Suppressor macrophage treated with lipopolysaccharide for 1 hour (primary cell): ENCODE results near the gene SPIRE1.

Experiments
- DNase-seq, 3 donors: peaks; one replicate each; pipeline ENCODE4 v3.0.0-alpha.2; 2020 to 2022

The SPIRE1 gene

DNA sequence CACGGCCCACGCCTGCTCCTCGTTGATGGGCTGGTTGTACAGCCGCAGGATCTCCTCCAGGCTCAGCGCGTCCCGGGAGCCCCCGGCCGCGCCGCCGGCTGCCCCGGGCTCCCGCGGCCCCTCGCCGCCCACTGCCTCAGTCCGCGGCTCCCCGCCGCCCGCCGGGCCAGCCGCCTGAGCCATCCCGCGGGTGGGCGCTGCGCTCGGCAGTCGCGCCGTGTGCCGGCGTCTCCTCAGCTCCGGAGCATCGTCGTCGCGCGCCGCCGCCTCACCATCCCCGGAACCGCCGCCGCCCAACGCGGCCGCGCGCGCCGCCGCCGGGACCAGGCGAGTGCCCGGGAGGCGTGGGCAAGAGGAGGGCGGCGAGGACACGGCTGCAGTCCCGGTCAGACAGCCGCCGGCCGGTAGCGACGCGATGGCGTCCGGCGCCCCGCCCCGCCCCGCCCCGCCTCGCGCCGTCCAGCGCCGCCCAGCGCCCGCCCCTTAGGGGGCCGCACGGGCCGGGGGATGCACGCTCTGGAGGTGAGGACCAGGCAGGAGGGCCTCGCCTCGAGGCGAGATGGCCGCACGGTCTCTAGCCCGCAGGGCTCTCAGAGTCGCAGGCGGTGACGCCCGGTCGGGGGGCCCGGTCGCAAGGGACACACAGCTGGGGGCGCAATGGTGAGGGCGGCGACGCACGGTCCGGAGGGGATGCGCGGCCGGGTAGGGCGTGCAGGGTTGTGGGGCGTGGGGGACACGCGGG lies at the start of gene SPIRE1:
Gene SPIRE1, minus strand, starts transcription at position 424 of the 742 bp plus-strand sequence. Its CDS starts 241 bp downstream, at position 183.
- DNase-seq: peak; percentile 80 to 91 (median 81)

DNA sequence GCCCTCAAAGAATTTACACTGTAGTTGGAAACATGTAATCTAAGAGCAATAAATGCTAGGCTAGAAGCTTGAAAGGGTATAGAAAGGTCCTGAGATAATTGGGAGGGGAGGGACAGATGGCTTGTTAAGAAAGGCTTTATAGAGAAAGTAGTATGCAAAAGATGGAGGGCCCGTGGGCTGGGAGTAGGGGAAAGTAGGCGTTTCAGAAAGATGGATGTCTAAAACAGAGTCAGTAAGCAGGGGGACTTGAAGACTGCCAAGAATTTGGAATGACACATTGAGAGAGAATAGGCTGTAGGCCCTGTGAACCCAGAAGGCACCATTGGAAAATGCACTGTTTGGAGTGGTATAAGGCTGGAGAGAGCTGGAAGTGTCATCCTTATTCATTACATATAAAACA lies 45.8 kb upstream of the SPIRE1 start:
- DNase-seq: peak; percentile 14 to 41 (median 36)

DNA sequence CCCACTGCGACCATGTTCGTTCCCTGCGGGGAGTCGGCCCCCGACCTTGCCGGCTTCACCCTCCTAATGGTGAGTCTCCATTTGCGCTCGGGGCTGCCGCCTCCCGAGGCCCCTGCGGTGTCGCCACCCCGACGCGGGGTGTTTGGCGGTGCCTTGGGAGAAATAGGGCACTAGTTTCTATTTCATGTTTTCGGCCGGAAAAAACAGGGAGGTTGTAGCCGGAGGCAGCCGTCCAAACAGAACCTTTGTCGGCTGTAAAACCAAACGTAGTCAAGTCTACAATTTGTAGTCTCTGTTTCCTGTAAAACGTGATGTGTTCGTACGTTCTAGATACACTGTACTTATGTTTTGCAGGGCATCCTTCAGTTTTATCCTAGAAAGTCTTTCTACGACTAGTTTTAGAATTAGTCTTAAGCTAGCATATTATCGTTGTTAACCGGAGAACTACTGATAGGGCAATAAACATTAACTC lies 45.2 kb upstream of the SPIRE1 start:
- DNase-seq: no peak

- DNase-seq: peak; percentile 93 to 97 (median 94)
Observed at GRCh38 chr18:12702221-12703095, 44.6 kb upstream of the SPIRE1 start, which contains the start of the genes CEP76 and PSMG2. Gene CEP76, minus strand, starts transcription at chr18:12702723. Its CDS starts 175 bp downstream, at chr18:12702548. Gene PSMG2, plus strand, starts transcription at chr18:12703042. Its CDS starts 66 bp downstream, at chr18:12703108.

GRCh38 chr18:12701161-12701560 lies 43.3 kb upstream of the SPIRE1 start:
- DNase-seq: no peak

DNA sequence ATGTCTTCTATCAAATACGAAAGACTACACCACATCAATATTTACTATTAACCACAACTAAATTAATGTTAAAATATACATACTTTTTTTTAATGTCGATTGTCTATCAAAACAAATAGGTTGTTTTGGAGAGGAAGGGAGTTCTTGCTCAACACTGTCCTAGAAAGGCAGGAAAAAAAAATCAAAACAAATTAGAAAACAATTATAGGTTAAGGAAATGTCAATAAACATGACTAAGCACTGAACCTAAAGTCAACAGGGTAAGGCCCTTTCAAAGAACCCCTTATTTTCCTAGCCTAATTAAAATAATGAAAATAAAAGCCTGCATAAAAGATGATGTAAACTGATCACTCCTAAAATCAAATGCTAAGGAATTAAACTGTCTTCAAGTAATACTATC lies 41.8 kb upstream of the SPIRE1 start:
- no peak for DNase-seq

- DNase-seq: no peak
Observed at GRCh38 chr18:12694032-12694431, 36.1 kb upstream of the SPIRE1 start.

DNA sequence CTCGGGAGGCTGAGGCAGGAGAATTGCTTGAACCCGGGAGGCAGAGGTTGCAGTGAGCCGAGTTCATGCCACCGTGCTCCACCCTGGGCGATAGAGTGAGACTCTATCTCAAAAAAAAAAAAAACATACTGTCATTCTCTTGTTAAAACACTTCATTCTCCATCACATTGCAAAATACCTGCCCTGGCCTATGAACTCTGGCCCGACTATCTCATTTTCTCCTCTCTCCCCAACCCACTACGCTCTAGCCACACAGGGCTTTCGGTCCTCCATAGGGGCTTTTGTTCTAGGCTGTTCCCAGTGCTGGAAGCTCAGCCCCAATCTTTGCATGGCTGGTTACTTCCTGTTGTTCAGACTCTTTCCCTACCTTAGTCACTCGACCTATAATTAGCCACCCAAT lies 34.3 kb upstream of the SPIRE1 start:
- no peak for DNase-seq

DNA sequence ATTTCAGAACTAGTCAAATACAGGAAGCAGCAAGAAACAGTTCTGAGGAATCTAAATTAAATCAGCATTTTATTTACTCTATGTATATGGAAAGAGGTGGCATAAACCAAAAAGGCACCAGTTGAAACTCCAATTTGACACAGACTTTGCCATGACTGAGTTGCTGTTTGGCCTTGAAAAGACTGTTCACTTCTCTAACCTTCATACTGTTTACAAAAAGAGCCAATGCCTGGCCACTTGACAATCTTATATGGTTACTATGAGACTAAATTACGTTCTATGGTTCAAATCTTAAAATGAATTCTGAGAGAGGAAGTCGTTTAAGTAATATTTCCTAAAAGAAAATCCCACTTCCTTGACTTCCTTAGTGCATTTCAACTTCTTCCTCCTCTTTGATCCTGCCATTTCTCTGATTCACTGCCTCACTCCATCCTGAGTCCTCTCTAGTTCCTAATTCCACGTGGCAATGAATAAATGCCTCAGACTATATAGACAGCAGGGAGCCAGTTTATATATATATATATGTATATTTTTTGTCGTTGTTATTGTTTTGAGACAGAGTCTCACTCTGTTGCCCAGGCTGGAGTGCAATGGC lies 31.4 kb upstream of the SPIRE1 start:
- peak; percentile 28 to 65 (median 48) for DNase-seq

GRCh38 chr18:12686100-12686499 lies 28.2 kb upstream of the SPIRE1 start:
- peak in 1 of 3 donors; percentile 13 for DNase-seq

GRCh38 chr18:12679183-12679786 lies 21.4 kb upstream of the SPIRE1 start:
- DNase-seq: peak; percentile 39 to 54 (median 46)

GRCh38 chr18:12668041-12668440 lies 10.1 kb upstream of the SPIRE1 start:
- DNase-seq: no peak

- peak; percentile 68 to 80 (median 68) for DNase-seq
Observed at GRCh38 chr18:12659904-12660605, 2.1 kb upstream of the SPIRE1 start.

DNA sequence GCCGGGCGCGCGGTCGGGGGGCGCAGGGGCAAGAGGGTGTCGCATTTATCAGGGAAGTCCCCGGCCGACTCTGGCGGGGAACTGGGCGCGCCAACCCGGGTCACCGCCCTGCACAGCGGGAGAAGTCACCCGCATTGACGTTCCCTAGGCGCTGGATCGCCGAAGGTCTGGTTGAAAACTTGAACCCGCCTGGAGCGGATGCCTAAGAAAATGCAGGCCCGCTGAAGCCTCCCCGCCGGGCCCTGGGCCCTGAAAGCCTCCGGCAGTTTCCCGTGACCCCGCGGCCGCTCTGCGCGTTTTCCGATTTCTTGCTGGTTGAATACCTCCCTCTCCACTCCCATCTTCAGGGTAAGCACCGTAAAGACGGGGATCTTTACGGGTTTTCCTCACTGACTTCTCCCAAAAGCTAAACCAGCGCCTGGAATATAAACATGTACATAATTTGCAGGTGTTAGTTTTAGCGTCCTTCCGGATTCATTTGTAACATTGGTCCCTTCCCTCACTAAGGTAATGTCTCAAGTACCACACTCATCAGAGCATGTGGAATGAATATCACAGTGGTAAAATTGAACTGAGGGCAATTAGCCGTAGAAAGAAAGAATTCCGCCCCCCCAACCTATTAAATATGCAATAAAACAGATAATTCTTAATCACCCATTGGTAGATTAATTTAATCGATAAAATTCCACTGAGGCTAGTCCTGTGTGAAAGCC lies 675 bp upstream of the SPIRE1 start:
- DNase-seq: peak; percentile 48 to 81 (median 67)

DNA sequence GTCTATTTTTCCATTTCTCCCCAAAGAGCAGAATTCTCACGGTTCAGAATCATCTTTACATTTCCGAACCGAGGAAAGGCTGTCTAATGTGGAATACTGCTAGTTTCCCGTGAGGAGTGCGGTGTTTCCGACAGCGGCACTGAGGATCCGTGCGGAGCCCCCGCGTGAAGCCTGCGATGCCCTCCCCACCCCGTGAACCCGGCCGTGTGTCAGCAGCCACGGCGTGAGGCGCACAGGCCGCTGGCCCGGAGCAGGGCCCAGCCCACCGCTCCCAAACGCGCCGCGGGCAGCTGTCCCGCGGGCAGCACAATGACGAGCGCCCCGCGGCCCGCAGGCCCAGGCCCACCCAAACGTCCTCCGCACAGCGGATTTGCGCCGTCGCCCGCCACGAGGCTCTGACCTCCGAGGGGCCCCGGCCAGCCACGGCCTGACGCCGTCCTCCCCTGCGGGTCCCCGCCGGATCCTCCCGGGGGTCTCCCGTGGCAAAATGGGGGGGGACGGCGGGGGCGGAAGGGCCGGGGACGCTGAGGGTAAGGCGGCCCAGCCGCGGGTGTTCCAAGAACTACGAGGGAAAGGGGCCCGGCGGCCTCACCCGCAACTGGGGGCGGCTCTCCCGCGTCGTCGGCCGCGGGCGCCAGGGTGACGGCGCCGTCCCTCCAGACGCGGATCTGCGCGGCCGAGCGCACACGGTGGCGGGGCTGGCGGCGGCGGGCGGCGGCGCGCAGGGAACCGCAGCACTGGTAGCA lies 796 bp downstream of the SPIRE1 start:
- DNase-seq: peak; percentile 54 to 78 (median 69)

DNA sequence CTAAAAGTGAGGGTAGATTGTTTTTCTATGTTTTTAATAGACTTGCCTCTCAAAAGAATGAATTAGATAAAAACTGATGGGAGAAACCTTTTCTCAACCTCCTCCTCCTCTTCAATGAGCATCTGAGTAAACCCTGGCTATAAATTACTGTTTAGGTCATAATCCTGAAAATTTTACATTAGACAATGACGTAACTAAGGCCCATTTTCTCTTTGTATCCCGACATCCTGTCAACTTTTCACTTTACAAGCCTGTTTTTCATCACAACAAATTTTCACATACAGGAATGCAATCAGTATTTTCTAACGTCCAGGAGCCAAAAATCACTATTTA lies 1.3 kb downstream of the SPIRE1 start:
- peak in 2 of 3 donors; percentile 26 to 38 for DNase-seq

- DNase-seq: no peak
Observed at GRCh38 chr18:12654971-12655370, 2.9 kb downstream of the SPIRE1 start.

DNA sequence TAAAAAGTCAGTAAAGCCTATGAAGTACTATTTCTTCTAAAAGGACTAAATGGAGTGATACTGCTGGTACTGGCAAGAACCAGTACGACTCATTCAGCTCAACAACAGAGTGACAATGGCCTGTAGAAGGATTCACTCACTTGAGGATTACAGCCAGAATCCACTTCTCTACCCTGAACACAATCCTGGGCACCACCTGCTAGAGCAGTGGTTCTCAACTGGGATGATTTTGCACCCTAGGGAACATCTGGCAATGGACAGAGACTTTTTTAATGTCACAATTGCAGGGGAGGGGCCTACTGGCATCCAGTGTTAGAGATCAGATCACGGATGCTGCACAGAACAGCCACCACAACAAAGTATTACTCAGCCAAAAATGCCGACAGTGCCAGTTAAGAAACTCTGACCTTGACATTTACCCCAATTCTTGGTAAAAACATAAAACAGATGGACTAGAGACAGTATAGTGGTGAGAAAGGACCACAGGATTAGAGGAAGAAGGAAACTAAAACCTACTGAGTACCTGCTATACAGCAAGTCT lies 5.0 kb downstream of the SPIRE1 start:
- DNase-seq: peak; percentile 24 to 43 (median 36)

DNA sequence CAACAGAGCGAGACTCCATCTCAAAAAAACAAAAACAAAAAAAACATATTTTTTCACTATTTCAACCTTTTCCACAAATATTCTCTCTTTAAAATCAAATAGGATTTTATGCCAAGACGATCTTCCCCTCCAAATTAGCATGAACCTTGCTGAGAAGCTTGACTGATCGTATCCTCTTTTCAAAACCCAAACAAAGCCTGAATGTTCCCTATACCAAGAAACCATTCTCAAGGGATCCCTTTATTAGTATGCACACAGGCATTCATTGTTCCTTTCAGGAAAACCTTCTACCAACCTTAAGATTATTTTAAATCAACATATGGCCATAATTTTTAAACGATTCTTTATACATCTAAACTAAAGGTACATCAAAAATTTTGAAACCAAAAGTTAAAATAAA lies 6.3 kb downstream of the SPIRE1 start:
- DNase-seq: no peak

DNA sequence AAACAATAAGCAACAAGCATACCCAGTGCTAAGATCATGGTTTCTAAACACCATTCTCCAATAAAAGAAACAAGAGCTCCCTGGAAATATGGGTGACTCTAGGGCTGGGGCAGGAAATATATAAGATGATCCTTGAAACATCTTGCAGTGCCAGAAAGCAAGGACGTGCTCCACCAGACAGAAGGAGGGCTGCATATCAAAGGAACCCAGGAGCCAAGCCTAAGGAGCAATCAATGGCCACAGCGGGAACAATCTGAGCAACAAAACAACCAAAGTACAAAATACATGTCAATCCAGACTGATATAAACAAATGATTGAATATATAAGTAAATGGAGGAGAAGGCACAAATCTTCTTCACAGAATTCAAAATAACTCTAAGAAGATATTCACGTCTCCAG lies 10.1 kb downstream of the SPIRE1 start:
- DNase-seq: no peak
